Trophoblast cell (in vitro differentiated cells and primary cell): ENCODE data around the gene TNNC2.

ENCODE experiments used
- DNase-seq, 2 donors: peaks; one replicate each; pipeline ENCODE4 v3.0.0-alpha.2; 2016
- H2AFZ ChIP-seq: 2 replicates; pipeline ENCODE4 v1.6.1; 2013; ENCODE audit warnings: low read length, moderate library complexity, mild to moderate bottlenecking; ENCODE audit not compliant: insufficient read depth, poor library complexity
- H2AK5ac ChIP-seq: 2 replicates; pipeline ENCODE4 v1.6.1; 2013; ENCODE audit warnings: mild to moderate bottlenecking, low read length
- H2BK120ac ChIP-seq: 2 replicates; pipeline ENCODE4 v1.6.1; 2013; ENCODE audit warnings: low read length, mild to moderate bottlenecking, moderate library complexity; ENCODE audit not compliant: insufficient read depth, poor library complexity
- H2BK12ac ChIP-seq: 2 replicates; pipeline ENCODE4 v1.6.1; 2013; ENCODE audit warnings: mild to moderate bottlenecking, low read length, moderate library complexity
- H2BK5ac ChIP-seq: 2 replicates; pipeline ENCODE4 v1.6.1; 2013; ENCODE audit warnings: low read length, low read depth, moderate library complexity, mild to moderate bottlenecking; ENCODE audit not compliant: poor library complexity
- H3K14ac ChIP-seq: 2 replicates; pipeline ENCODE4 v1.6.1; 2013; ENCODE audit warnings: mild to moderate bottlenecking, low read length
- H3K18ac ChIP-seq: 2 replicates; pipeline ENCODE4 v1.6.1; 2013; ENCODE audit warnings: mild to moderate bottlenecking, low read length
- H3K23ac ChIP-seq: 2 replicates; pipeline ENCODE4 v1.6.1; 2013; ENCODE audit warnings: low read length
- H3K27ac ChIP-seq: 2 replicates; pipeline ENCODE4 v1.5.1; 2013; ENCODE audit warnings: low read depth, mild to moderate bottlenecking, inconsistent platforms, low read length, moderate library complexity
- H3K27me3 ChIP-seq: 2 replicates; pipeline ENCODE4 v1.6.1; 2013; ENCODE audit warnings: inconsistent platforms, mild to moderate bottlenecking, low read length, moderate library complexity; ENCODE audit not compliant: insufficient read depth
- H3K36me3 ChIP-seq, 2 experiments: 1 replicate in 1 of 2; 2 replicates in 1 of 2; pipeline ENCODE4 v1.6.1; 2013; ENCODE audit warnings: low read length in 2 of 2, mild to moderate bottlenecking in 2 of 2, moderate library complexity in 1 of 2; ENCODE audit not compliant: insufficient read depth in 2 of 2, control insufficient read depth in 1 of 2
- H3K4ac ChIP-seq: 2 replicates; pipeline ENCODE4 v1.6.1; 2013; ENCODE audit warnings: low read depth, mild to moderate bottlenecking, low read length, moderate library complexity
- H3K4me1 ChIP-seq, 2 experiments: 1 replicate in 1 of 2; 2 replicates in 1 of 2; pipeline ENCODE4 v1.6.1; 2013; ENCODE audit warnings: low read length in 2 of 2, mild to moderate bottlenecking in 2 of 2, moderate library complexity in 1 of 2; ENCODE audit not compliant: insufficient read depth in 2 of 2, control insufficient read depth in 1 of 2
- H3K4me2 ChIP-seq: 2 replicates; pipeline ENCODE4 v1.6.1; 2013; ENCODE audit warnings: inconsistent platforms, mild to moderate bottlenecking, low read length, moderate library complexity
- H3K4me3 ChIP-seq: 2 replicates; pipeline ENCODE4 v1.5.1; 2013; ENCODE audit warnings: mild to moderate bottlenecking, low read depth, low read length, inconsistent platforms
- H3K79me1 ChIP-seq: one replicate; pipeline ENCODE4 v1.6.1; 2013; ENCODE audit warnings: low read length
- H3K79me2 ChIP-seq: 2 replicates; pipeline ENCODE4 v1.6.1; 2013; ENCODE audit warnings: low read length, mild to moderate bottlenecking; ENCODE audit not compliant: control insufficient read depth, insufficient read depth, poor library complexity
- H3K9ac ChIP-seq: 2 replicates; pipeline ENCODE4 v1.6.1; 2013; ENCODE audit warnings: mild to moderate bottlenecking, low read length
- H3K9me3 ChIP-seq: 2 replicates; pipeline ENCODE4 v1.6.1; 2013; ENCODE audit warnings: low read depth, mild to moderate bottlenecking, control low read depth, inconsistent platforms, low read length; ENCODE audit not compliant: insufficient read depth
- H4K12ac ChIP-seq: 2 replicates; pipeline ENCODE4 v1.6.1; 2013; ENCODE audit warnings: low read depth, mild to moderate bottlenecking, low read length, moderate library complexity
- H4K8ac ChIP-seq: 2 replicates; pipeline ENCODE4 v1.6.1; 2013; ENCODE audit warnings: low read depth, mild to moderate bottlenecking, low read length, moderate library complexity
- H4K91ac ChIP-seq: one replicate; pipeline ENCODE4 v1.6.1; 2013; ENCODE audit warnings: low read depth, mild to moderate bottlenecking, low read length, moderate library complexity
- WGBS: extraction: QIAGEN DNeasy Blood & Tissue Kit; methylation state at CpG from one replicate; pipeline ENCODE4 v1.1.7; 2013; ENCODE audit warnings: missing lambda C conversion rate; ENCODE audit not compliant: insufficient read length, insufficient coverage; ENCODE audit errors: extremely low coverage; 5-methylcytosine and 5-hydroxymethylcytosine counted together

TNNC2 gene

GRCh38 chr20:45863543-45864470 is 36.7 kb upstream of the TNNC2 start:
- no peak overlapping the region for H3K18ac ChIP-seq
- no peak overlapping the region for H3K4me2 ChIP-seq

GRCh38 chr20:45861221-45862075 is 34.3 kb upstream of the TNNC2 start:
- H3K79me1 ChIP-seq, result peaks cover 5% of the 10 kb centered on the region
- H2AFZ ChIP-seq, result no peak overlapping the region
- H4K8ac ChIP-seq, result no peak overlapping the region
- H3K4ac ChIP-seq, result no peak overlapping the region
- H2BK12ac ChIP-seq, result no peak overlapping the region
- no peak overlapping the region for H4K91ac ChIP-seq
- no peak overlapping the region for H3K27ac ChIP-seq
- no peak overlapping the region for H2BK5ac ChIP-seq
- H3K36me3 ChIP-seq, result no peaks in the 10 kb centered on the region
- H3K4me3 ChIP-seq, result no peak overlapping the region
- H3K79me2 ChIP-seq, result peaks cover 1% of the 10 kb centered on the region
- no CpG with 5 or more reads among the region's 7 CpGs for WGBS
- H3K23ac ChIP-seq, result no peak overlapping the region
- no peaks in the 10 kb centered on the region for H3K9me3 ChIP-seq
- H4K12ac ChIP-seq, result no peak overlapping the region
- peaks cover 3 to 5% of the 10 kb centered on the region in 2 experiments for H3K4me1 ChIP-seq
- H3K27me3 ChIP-seq, result no peaks in the 10 kb centered on the region
- no peak overlapping the region for H3K18ac ChIP-seq
- no peak overlapping the region for H2AK5ac ChIP-seq
- H3K9ac ChIP-seq, result no peak overlapping the region
- no peak for DNase-seq
- H3K4me2 ChIP-seq, result no peak overlapping the region
- no peak overlapping the region for H3K14ac ChIP-seq
- no peak overlapping the region for H2BK120ac ChIP-seq

More at GRCh38 chr20:45863543-45864470, 36.7 kb upstream of the TNNC2 start:
- Histone ChIP-seq H3K4ac (no peak overlapping the region), H4K8ac (no peak overlapping the region), H3K79me2 (no peaks in the 10 kb centered on the region), H3K27ac (no peak overlapping the region), H2BK5ac (no peak overlapping the region), H2AFZ (no peak overlapping the region), H4K12ac (no peak overlapping the region), H3K36me3 (no peaks in the 10 kb centered on the region), H3K4me1 (no peaks in the 10 kb centered on the region), H3K4me3 (no peak overlapping the region), H3K79me1 (no peaks in the 10 kb centered on the region), H3K27me3 (no peaks in the 10 kb centered on the region), H4K91ac (no peak overlapping the region), H2AK5ac (no peak overlapping the region), H2BK120ac (no peak overlapping the region), H3K23ac (no peak overlapping the region), H3K14ac (no peak overlapping the region), H3K9ac (no peak overlapping the region), H2BK12ac (no peak overlapping the region), H3K9me3 (no peaks in the 10 kb centered on the region)
- no peak for DNase-seq
- WGBS, result 100% methylated on average over 1 of the region's 7 CpGs

- no peak overlapping the region for H3K4me3 ChIP-seq
- no peak overlapping the region for H3K18ac ChIP-seq
- no peak overlapping the region for H4K12ac ChIP-seq
- H2BK120ac ChIP-seq, result no peak overlapping the region
- H3K36me3 ChIP-seq, result no peaks in the 10 kb centered on the region
- no peak overlapping the region for H2BK5ac ChIP-seq
- H3K27ac ChIP-seq, result no peak overlapping the region
- H3K79me1 ChIP-seq, result peaks cover 5% of the 10 kb centered on the region
- peaks cover 1% of the 10 kb centered on the region for H3K79me2 ChIP-seq
- WGBS, result no CpG with 5 or more reads among the region's 7 CpGs
- H3K27me3 ChIP-seq, result no peaks in the 10 kb centered on the region
- no peaks in the 10 kb centered on the region for H3K9me3 ChIP-seq
- peaks cover 3 to 5% of the 10 kb centered on the region in 2 experiments for H3K4me1 ChIP-seq
- H3K14ac ChIP-seq, result no peak overlapping the region
- H3K4me2 ChIP-seq, result no peak overlapping the region
- H2BK12ac ChIP-seq, result no peak overlapping the region
- no peak overlapping the region for H2AFZ ChIP-seq
- no peak overlapping the region for H3K23ac ChIP-seq
- no peak overlapping the region for H2AK5ac ChIP-seq
- DNase-seq, result no peak
- H3K4ac ChIP-seq, result no peak overlapping the region
- no peak overlapping the region for H4K8ac ChIP-seq
- no peak overlapping the region for H3K9ac ChIP-seq
- H4K91ac ChIP-seq, result no peak overlapping the region
These were observed 33.6 kb upstream of the TNNC2 start for GRCh38 chr20:45860560-45861220.

GRCh38 chr20:45859916-45860315 is 32.8 kb upstream of the TNNC2 start:
- H2AK5ac ChIP-seq, result no peak overlapping the region
- no CpG with 5 or more reads among the region's 5 CpGs for WGBS

More at GRCh38 chr20:45859916-45860315, 32.8 kb upstream of the TNNC2 start:
- peaks cover 5% of the 10 kb centered on the region for H3K79me1 ChIP-seq
- H2AFZ ChIP-seq, result no peak overlapping the region
- H2BK5ac ChIP-seq, result no peak overlapping the region
- H3K18ac ChIP-seq, result no peak overlapping the region
- no peak overlapping the region for H3K9ac ChIP-seq
- H3K4me2 ChIP-seq, result no peak overlapping the region
- no peak overlapping the region for H3K4ac ChIP-seq
- peaks cover 1% of the 10 kb centered on the region for H3K79me2 ChIP-seq
- H3K9me3 ChIP-seq, result no peaks in the 10 kb centered on the region
- no peak overlapping the region for H4K91ac ChIP-seq
- H3K27me3 ChIP-seq, result no peaks in the 10 kb centered on the region
- H3K4me1 ChIP-seq, result peaks cover 3 to 5% of the 10 kb centered on the region in 2 experiments
- no peak overlapping the region for H3K23ac ChIP-seq
- no peak overlapping the region for H3K27ac ChIP-seq
- peaks cover 0 to 2% of the 10 kb centered on the region in 2 experiments for H3K36me3 ChIP-seq
- H4K8ac ChIP-seq, result no peak overlapping the region
- no peak for DNase-seq
- H2BK120ac ChIP-seq, result no peak overlapping the region
- H3K14ac ChIP-seq, result no peak overlapping the region
- no peak overlapping the region for H2BK12ac ChIP-seq
- no peak overlapping the region for H4K12ac ChIP-seq
- H3K4me3 ChIP-seq, result no peak overlapping the region
